Nephron (organoid): ENCODE data around the gene PATE2.

ENCODE experiments used
- H3K27ac Mint-ChIP-seq, 3 experiments: 2 replicates each; pipeline ENCODE4 v1.8.0; 2020; ENCODE audit warnings: mixed read lengths in 3 of 3, mild to moderate bottlenecking in 2 of 3, moderate library complexity in 1 of 3
- H3K27me3 Mint-ChIP-seq: 2 replicates; pipeline ENCODE4 v1.8.0; 2021; ENCODE audit warnings: low read depth, mild to moderate bottlenecking, moderate library complexity, mixed read lengths
- H3K36me3 Mint-ChIP-seq: 2 replicates; pipeline ENCODE4 v1.8.0; 2020; ENCODE audit warnings: low read depth, mixed read lengths
- H3K4me1 Mint-ChIP-seq: 2 replicates; pipeline ENCODE4 v1.8.0; 2020; ENCODE audit warnings: mixed read lengths
- H3K4me3 Mint-ChIP-seq, 3 experiments: 2 replicates each; pipeline ENCODE4 v1.8.0; 2020; ENCODE audit warnings: mild to moderate bottlenecking in 3 of 3, mixed read lengths in 3 of 3, moderate library complexity in 2 of 3
- H3K9me3 Mint-ChIP-seq: 2 replicates; pipeline ENCODE4 v1.8.0; 2020; ENCODE audit warnings: mixed read lengths
- TF ChIP-seq, protein P1 (sequence below), 3 experiments: fragments of 200-600 bp; sonication (generic); IDR thresholded peaks; one replicate each; pipeline ENCODE4 v1.5.0; 2021; ENCODE audit warnings: antibody characterized with exemption in 3 of 3; ENCODE audit not compliant: unreplicated experiment in 3 of 3

PATE2 gene

DNA sequence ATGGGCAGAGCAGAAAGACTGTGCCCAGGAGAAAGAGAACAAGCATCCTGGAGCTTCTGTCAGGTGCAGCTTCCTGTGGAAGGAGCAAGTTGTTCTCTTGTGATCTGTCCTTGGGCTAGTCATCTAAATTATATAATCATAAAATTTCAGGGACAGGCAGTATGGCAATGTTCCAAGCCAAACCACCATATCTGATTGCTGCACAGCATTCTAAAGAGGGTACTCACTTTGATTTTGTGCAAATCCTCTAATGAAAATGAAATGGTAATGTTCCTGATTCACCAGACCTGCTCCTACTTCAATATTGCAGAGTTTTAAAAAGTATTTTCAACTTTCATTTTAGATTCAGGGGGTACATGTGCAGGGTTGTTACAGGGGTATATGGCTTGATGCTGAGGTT lies at the start of gene PATE2:
PATE2 (minus strand) TSS at position 101 of the 400 bp plus-strand sequence; CDS start at position 46, 55 bp downstream.
- no peaks in the 10 kb centered on the region for H3K36me3 Mint-ChIP-seq
- H3K4me1 Mint-ChIP-seq, result peaks cover 8% of the 10 kb centered on the region
- TF ChIP-seq, protein P1, sequence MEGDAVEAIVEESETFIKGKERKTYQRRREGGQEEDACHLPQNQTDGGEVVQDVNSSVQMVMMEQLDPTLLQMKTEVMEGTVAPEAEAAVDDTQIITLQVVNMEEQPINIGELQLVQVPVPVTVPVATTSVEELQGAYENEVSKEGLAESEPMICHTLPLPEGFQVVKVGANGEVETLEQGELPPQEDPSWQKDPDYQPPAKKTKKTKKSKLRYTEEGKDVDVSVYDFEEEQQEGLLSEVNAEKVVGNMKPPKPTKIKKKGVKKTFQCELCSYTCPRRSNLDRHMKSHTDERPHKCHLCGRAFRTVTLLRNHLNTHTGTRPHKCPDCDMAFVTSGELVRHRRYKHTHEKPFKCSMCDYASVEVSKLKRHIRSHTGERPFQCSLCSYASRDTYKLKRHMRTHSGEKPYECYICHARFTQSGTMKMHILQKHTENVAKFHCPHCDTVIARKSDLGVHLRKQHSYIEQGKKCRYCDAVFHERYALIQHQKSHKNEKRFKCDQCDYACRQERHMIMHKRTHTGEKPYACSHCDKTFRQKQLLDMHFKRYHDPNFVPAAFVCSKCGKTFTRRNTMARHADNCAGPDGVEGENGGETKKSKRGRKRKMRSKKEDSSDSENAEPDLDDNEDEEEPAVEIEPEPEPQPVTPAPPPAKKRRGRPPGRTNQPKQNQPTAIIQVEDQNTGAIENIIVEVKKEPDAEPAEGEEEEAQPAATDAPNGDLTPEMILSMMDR (IDR thresholded peaks at IDR 0.05; ENCODE audit: unreplicated experiment in 3 of 3), result no peak
- H3K9me3 Mint-ChIP-seq, result peaks cover 2% of the 10 kb centered on the region
- H3K27ac Mint-ChIP-seq, result peak within 1 kb of the TSS in 1 of 3 experiments; percentile 43
- H3K4me3 Mint-ChIP-seq, result no peak within 1 kb of the TSS
- peaks cover 8% of the 10 kb centered on the region for H3K27me3 Mint-ChIP-seq

GRCh38 chr11:125807909-125808308 lies 29.3 kb upstream of the PATE2 start:
- Mint-ChIP-seq H3K36me3 (no peaks in the 10 kb centered on the region), H3K9me3 (peaks cover 14% of the 10 kb centered on the region), H3K27ac (no peak overlapping the region), H3K4me3 (no peak overlapping the region), H3K27me3 (peaks cover 4% of the 10 kb centered on the region), H3K4me1 (no peaks in the 10 kb centered on the region)
- TF ChIP-seq, protein P1 (IDR thresholded peaks at IDR 0.05; ENCODE audit: unreplicated experiment in 3 of 3), result no peak

DNA sequence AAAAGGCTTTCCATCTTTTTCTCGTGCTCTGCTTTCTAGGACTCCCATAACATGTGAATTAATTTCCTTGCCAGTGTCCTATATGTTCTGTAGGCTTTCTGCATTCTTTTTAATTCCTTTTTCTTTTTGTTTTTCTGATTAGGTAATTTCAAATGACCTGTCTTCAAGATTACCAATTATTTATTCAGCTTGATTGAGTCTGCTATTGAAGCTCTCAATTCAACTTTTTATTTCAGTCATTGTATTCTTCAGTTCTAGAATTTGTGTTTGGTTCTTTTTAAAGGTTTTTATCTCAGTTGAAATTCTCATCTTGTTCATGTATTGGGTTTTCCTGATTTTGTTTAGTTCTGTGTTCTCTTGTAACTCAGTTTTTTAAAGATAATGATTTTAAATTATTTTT lies 23.8 kb upstream of the PATE2 start:
- H3K4me3 Mint-ChIP-seq, result no peak overlapping the region
- no peaks in the 10 kb centered on the region for H3K27me3 Mint-ChIP-seq
- no peak overlapping the region for H3K27ac Mint-ChIP-seq
- no peaks in the 10 kb centered on the region for H3K36me3 Mint-ChIP-seq
- H3K9me3 Mint-ChIP-seq, result peaks cover 38% of the 10 kb centered on the region
- TF ChIP-seq, protein P1 (IDR thresholded peaks at IDR 0.05; ENCODE audit: unreplicated experiment in 3 of 3), result no peak
- H3K4me1 Mint-ChIP-seq, result no peaks in the 10 kb centered on the region

GRCh38 chr11:125799808-125800207 lies 21.2 kb upstream of the PATE2 start:
- no peaks in the 10 kb centered on the region for H3K36me3 Mint-ChIP-seq
- no peak overlapping the region for H3K27ac Mint-ChIP-seq
- no peaks in the 10 kb centered on the region for H3K27me3 Mint-ChIP-seq
- H3K4me3 Mint-ChIP-seq, result no peak overlapping the region
- H3K9me3 Mint-ChIP-seq, result peaks cover 59% of the 10 kb centered on the region
- TF ChIP-seq, protein P1 (IDR thresholded peaks at IDR 0.05; ENCODE audit: unreplicated experiment in 3 of 3), result no peak
- no peaks in the 10 kb centered on the region for H3K4me1 Mint-ChIP-seq

DNA sequence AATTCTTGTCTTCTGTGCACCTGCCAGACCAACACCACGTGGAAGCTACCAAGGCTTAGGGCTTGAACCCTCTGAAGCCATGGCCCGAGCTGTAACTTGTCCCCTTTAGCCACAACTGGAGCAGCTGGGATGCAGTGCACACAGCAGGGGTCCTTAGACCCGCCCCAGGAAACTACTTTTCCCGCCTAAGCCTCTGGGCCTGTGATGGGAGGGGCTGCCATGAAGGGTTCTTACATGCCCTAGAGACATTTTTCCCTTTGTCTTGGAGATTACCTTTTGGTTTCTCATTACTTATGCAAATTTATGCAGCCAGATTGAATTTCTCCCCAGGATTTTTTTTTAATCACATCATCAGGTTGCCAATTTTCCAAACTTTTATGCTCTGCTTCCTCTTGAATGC lies 19.0 kb upstream of the PATE2 start:
- Mint-ChIP-seq H3K36me3 (no peaks in the 10 kb centered on the region), H3K4me3 (no peak overlapping the region), H3K9me3 (peaks cover 62% of the 10 kb centered on the region), H3K4me1 (no peaks in the 10 kb centered on the region), H3K27me3 (no peaks in the 10 kb centered on the region), H3K27ac (no peak overlapping the region)
- TF ChIP-seq, protein P1 (IDR thresholded peaks at IDR 0.05; ENCODE audit: unreplicated experiment in 3 of 3), result no peak

- TF ChIP-seq, protein P1 (IDR thresholded peaks at IDR 0.05; ENCODE audit: unreplicated experiment in 3 of 3), result no peak
- H3K4me1 Mint-ChIP-seq, result no peaks in the 10 kb centered on the region
- peaks cover 27% of the 10 kb centered on the region for H3K9me3 Mint-ChIP-seq
- H3K36me3 Mint-ChIP-seq, result no peaks in the 10 kb centered on the region
- no peak overlapping the region for H3K27ac Mint-ChIP-seq
- H3K4me3 Mint-ChIP-seq, result no peak overlapping the region
- peaks cover 2% of the 10 kb centered on the region for H3K27me3 Mint-ChIP-seq
Observed at GRCh38 chr11:125790825-125791224, 12.2 kb upstream of the PATE2 start.
